Left lung (tissue), 10 donors: Measurements from ENCODE around the gene HIVEP2. TPM values are rescaled to one million over a fixed set of nuclear protein-coding genes. Genes with fewer than 3 reads are reported as not detected.

ENCODE experiments used
- ATAC-seq: fragments of 200-7000 bp; cut with Tn5 transposase; one replicate; pipeline ENCODE4 v1.9.1; 2020; ENCODE audit warnings: moderate library complexity
- DNase-seq, 4 donors: peaks; one replicate each; pipeline ENCODE4 v3.0.0-alpha.2; 2013 to 2020
- H3K27ac ChIP-seq, 2 donors: fragments of 200-600 bp; sonication (generic) in 1 of 2; one replicate each; pipeline versions ENCODE4 v1.5.0 to v1.8.0; 2020 to 2021
- H3K27me3 ChIP-seq, 2 donors: fragments of 200-600 bp; sonication (generic) in 1 of 2; one replicate each; pipeline versions ENCODE4 v1.5.0 to v1.8.0; 2020 to 2021
- H3K36me3 ChIP-seq, 2 donors: fragments of 200-600 bp; sonication (generic) in 1 of 2; one replicate each; pipeline versions ENCODE4 v1.5.0 to v1.8.0; 2020 to 2021
- H3K4me1 ChIP-seq, 2 donors: fragments of 200-600 bp; one replicate each; pipeline ENCODE4 v1.8.0; 2021
- H3K4me3 ChIP-seq, 2 donors: fragments of 200-600 bp; sonication (generic) in 1 of 2; one replicate each; pipeline versions ENCODE4 v1.5.0 to v1.8.0; 2020 to 2021; ENCODE audit warnings: mild to moderate bottlenecking in 1 of 2
- H3K9me3 ChIP-seq, 2 donors: fragments of 200-600 bp; sonication (generic) in 1 of 2; one replicate each; pipeline versions ENCODE4 v1.5.0 to v1.8.0; 2020 to 2021
- intact Hi-C, 2 donors: fragments of 100-400 bp; cut with DNase I; formaldehyde crosslinking; loops; one replicate each; pipeline versions ENCODE4 v1.11.2 to v1.14.2; 2022
- polyA plus RNA-seq, 6 donors: library from polyadenylated mRNA; unstranded; fragments of 120-200 nt; gene quantifications; one replicate each; pipeline ENCODE4 v1.2.1, GENCODE V29; 2013; ENCODE audit not compliant: insufficient read length in 6 of 6
- total RNA-seq, 2 donors: library from RNA; stranded (reverse); fragmentation: NEBNext Ultra II Directional; extraction: Animal tissue kit (Norgen Biotek cat#: 25700); gene quantifications; one replicate each; pipeline ENCODE4 v1.2.1, GENCODE V29; 2021
- TF ChIP-seq, protein P1 (sequence below), 2 donors: fragments of 200-600 bp; sonication (generic) in 1 of 2; IDR thresholded peaks; one replicate each; pipeline versions ENCODE4 v1.5.0 to v1.8.0; 2021; ENCODE audit warnings: antibody characterized with exemption in 2 of 2
- donor health status: DM: no; HTN: yes; CAD: no.
- donor health status: DM: no; HTN: no; CAD: no.

HIVEP2 gene
- total and polyA plus RNA-seq, 8 donors = 11.5 to 16.6 (median 13.1) TPM

DNA sequence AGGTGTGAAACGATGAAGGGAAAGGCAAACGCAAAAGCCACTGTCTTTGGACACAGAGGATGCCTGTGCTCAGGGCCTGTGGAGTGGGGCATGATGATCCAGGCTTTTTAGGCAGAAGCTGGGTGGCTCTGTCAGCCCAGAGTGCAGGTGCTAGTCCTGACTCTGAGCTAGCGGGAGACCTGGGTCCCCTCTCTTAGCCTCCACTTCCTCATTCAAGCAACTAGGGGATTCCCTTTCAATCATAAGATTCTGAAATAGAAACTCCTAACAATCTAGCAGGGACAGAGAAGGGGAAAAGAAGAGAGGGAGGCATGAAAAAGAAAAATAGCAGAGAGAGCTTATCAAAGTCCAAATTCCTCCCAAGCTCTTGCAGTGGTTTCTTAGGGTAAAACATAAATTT is 7.6 kb upstream of the HIVEP2 start:
- no peaks in the 10 kb centered on the region for H3K27me3 ChIP-seq
- H3K27ac ChIP-seq = no peak overlapping the region
- DNase-seq (no peak), ATAC-seq (no peak)
- TF ChIP-seq, protein P1, sequence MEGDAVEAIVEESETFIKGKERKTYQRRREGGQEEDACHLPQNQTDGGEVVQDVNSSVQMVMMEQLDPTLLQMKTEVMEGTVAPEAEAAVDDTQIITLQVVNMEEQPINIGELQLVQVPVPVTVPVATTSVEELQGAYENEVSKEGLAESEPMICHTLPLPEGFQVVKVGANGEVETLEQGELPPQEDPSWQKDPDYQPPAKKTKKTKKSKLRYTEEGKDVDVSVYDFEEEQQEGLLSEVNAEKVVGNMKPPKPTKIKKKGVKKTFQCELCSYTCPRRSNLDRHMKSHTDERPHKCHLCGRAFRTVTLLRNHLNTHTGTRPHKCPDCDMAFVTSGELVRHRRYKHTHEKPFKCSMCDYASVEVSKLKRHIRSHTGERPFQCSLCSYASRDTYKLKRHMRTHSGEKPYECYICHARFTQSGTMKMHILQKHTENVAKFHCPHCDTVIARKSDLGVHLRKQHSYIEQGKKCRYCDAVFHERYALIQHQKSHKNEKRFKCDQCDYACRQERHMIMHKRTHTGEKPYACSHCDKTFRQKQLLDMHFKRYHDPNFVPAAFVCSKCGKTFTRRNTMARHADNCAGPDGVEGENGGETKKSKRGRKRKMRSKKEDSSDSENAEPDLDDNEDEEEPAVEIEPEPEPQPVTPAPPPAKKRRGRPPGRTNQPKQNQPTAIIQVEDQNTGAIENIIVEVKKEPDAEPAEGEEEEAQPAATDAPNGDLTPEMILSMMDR (IDR thresholded peaks at IDR 0.05) = no peak
- no peaks in the 10 kb centered on the region for H3K4me1 ChIP-seq
- no peaks in the 10 kb centered on the region for H3K36me3 ChIP-seq
- intact Hi-C loops = no loop called here
- no peak overlapping the region for H3K4me3 ChIP-seq
- no peaks in the 10 kb centered on the region for H3K9me3 ChIP-seq

DNA sequence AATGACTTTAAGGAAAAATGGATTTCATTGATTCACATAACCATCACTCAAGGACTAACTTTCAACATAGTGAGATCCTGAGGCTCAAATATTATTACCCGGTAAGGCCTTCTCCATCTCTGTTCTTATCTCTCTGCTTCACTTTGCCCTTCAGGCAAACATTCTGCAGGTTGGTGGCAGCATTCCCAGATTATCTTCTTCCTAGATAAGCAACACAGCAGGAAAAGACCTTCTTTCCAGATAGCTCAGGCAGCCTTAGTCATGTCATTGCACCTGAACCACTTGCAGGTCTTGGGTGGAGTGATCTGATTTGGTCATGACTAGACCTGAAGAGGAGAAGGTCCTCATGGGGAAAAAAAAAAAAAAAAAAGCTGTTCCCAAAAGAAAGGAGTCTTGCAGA is 5.3 kb upstream of the HIVEP2 start:
- Histone ChIP-seq H3K9me3 (no peaks in the 10 kb centered on the region), H3K27me3 (no peaks in the 10 kb centered on the region), H3K4me1 (no peaks in the 10 kb centered on the region), H3K36me3 (no peaks in the 10 kb centered on the region), H3K27ac (no peak overlapping the region), H3K4me3 (no peak overlapping the region)
- DNase-seq (no peak), ATAC-seq (no peak)
- intact Hi-C loops = no loop called here
- TF ChIP-seq, protein P1 (IDR thresholded peaks at IDR 0.05) = no peak

DNA sequence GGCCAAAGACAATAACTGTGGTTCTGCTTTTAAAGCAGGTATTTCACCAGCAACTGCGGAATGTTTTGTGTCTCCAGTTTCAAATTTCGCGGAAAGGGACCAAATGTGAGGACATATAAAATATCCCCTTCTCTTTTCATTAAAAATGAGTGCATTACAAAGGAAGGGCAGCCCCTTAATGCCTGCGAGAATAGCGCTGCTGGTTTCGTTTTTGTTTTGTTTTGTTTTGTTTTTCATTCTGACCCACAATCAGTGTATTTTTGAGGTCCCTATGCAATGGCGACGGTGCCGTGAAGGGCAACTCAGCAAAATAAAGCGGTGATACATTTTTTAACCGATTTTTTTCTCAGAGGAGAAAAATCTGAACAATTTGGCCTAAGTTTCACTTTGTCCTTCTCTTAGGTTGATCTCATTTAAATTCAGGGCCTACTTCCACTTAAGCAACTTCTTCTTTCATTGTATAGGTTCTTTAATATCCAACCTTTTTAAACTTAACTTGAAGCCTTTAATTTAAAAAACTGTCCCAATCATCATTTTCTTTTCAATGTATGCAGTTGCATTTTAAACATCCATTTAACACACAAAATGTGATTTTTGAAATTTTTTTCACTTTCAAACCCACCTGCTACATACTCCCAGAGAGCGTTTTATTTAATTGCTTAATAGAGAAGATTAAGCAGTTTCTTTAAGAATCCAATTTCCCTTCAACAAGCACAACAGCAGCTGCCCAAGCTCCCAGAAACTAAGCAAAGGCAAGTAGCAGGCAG is 2.9 kb upstream of the HIVEP2 start:
- H3K27me3 ChIP-seq = no peaks in the 10 kb centered on the region
- intact Hi-C loops = loop anchor here in 1 of 2 donors (10.0 kb wide), 1 partner anchor 123 kb away; no protein-coding TSS in a partner anchor
- no peaks in the 10 kb centered on the region for H3K36me3 ChIP-seq
- peak overlapping the region; percentile 80 to 81 for H3K4me3 ChIP-seq
- no peaks in the 10 kb centered on the region for H3K9me3 ChIP-seq
- peak overlapping the region; percentile 96 to 99 for H3K27ac ChIP-seq
- TF ChIP-seq, protein P1 (IDR thresholded peaks at IDR 0.05) = no peak
- DNase-seq (no peak), ATAC-seq (no peak)
- peaks cover 5 to 16% of the 10 kb centered on the region in 2 donors for H3K4me1 ChIP-seq

DNA sequence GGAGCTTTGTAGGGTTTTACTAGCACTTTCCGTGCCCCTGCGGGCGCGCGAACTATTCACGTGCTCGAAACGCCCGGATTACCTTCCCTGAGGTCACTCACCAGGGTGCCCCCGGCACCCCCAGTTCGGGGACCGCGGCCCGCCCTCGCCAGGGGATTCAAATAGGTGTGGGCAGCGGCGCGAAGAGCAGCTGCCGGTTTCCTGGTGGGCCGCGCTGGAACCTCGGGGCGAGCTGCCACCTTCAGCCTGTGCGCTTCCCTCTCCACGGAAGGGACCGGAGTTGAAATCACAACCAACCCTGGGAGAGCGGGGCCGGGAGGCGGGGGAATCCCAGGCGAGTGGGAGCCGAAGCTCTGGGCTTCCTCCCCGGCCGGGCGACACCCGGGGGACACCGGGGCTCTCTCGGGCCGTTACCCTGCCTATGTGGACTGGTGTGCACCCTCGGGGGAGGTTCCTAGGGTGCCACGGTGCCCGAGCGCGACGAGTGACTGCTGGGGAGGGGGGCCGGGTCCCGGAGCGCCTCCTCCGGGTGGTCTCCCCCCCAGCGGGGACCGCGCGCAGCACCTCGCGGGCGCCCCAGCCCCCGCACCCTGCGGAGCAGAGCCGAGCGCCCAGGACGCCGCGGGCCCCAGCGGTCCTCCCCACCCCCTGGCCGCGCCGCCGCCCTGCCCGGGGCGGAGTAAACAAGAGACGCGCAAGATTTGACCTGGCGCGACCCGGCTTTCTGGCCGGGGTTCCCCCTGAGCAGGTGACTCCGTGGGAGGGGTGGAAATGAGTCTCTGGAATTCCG is 2.1 kb upstream of the HIVEP2 start:
- ATAC-seq = peak; percentile 62
- Histone ChIP-seq H3K36me3 (no peaks in the 10 kb centered on the region), H3K9me3 (no peaks in the 10 kb centered on the region), H3K4me1 (peaks cover 11 to 23% of the 10 kb centered on the region in 2 donors), H3K27ac (peak overlapping the region; percentile 96 to 99), H3K27me3 (no peaks in the 10 kb centered on the region), H3K4me3 (peak overlapping the region; percentile 80 to 81)
- DNase-seq = peak; percentile 70 to 94 (median 86)
- TF ChIP-seq, protein P1 (IDR thresholded peaks at IDR 0.05) = no peak
- intact Hi-C loops = loop anchor here in 1 of 2 donors (10.0 kb wide), 1 partner anchor 122 kb away; no protein-coding TSS in a partner anchor
